Amniotic epithelial cell (primary cell): ENCODE measurements around the gene CDK5.

Experiments used
- DNase-seq: peaks from one replicate; pipeline ENCODE4 v3.0.0-alpha.2; 2010; ENCODE audit warnings: low read depth

The CDK5 gene

GRCh38 chr7:151086802-151087244, 29.1 kb upstream of the CDK5 start:
- no peak for DNase-seq

DNA sequence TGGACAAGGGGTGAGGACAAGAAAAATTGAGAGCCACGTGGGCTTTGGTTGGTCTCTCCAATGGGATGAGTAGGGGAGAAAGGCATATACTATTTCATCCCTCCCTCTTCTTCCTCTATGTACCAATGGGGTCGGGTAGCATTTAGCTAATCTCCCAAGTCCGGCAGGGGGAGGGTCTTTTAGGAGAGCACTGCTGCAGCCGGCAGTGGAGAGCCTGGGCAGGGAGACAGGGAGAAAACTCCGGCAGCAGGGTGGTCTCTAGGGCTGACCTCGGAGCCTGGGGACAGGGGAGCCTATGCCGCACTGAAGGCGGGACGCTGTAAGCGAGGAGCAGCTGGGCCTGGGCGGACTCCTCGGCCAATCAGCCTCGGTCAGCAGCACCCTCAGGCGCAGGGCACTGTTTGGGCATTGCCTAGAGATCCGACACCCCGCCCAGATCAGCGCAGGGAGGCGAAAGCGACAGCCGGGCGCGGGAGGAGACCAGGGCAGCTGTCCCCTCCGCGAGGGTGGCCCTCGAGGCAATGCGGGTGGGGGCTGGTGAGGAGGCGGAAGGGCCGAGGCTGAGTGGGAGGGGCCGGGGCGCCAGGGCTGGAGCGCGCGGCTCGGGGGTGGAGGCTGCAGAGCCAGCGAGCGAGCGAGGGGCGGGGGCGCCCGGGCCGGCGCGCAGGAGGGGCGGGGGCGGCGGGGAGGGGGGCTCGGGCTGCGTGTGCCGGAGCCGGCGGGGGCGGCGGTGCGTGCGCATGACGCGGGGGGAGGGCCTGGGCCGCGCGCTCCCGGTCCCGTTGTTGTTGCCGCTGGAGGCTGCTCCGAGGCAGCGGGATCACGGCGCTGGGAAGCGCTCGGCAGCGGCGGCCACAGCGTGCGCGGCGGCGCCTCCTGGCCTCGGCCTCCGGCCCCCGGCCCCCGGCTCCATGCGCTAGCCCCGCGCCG, 28.3 kb upstream of the CDK5 start, which contains the start of gene AGAP3:
AGAP3 (plus strand) TSS at position 785 of the 930 bp plus-strand sequence. CDS start 267 bp downstream, outside the sequence.
- DNase-seq = peak; percentile 58

DNA sequence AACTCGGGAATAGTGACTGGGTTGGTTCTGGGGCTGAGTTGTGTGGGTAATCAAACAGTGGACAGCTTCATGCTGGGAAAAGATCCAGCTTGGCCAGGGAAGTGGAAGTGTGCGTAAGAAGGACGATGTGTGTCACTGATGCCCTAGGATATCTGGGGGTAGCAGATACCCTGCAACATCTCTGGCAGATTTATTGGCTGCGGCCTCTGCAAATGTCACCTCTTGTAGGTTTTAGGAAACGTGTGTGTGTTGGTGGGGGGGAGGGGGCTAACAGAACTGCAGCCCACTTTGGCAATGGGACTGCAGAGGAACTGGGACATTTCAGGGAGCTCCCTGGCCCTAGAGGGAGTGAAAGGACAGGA, 27.6 kb upstream of the CDK5 start:
- DNase-seq = no peak

GRCh38 chr7:151083824-151084160, 26.1 kb upstream of the CDK5 start:
- DNase-seq = no peak

GRCh38 chr7:151083071-151083823, 25.6 kb upstream of the CDK5 start, which contains the start of gene TMUB1:
TSS of gene TMUB1 (minus strand) at chr7:151083493. CDS start at chr7:151082563, 930 bp downstream.
- DNase-seq = no peak

DNA sequence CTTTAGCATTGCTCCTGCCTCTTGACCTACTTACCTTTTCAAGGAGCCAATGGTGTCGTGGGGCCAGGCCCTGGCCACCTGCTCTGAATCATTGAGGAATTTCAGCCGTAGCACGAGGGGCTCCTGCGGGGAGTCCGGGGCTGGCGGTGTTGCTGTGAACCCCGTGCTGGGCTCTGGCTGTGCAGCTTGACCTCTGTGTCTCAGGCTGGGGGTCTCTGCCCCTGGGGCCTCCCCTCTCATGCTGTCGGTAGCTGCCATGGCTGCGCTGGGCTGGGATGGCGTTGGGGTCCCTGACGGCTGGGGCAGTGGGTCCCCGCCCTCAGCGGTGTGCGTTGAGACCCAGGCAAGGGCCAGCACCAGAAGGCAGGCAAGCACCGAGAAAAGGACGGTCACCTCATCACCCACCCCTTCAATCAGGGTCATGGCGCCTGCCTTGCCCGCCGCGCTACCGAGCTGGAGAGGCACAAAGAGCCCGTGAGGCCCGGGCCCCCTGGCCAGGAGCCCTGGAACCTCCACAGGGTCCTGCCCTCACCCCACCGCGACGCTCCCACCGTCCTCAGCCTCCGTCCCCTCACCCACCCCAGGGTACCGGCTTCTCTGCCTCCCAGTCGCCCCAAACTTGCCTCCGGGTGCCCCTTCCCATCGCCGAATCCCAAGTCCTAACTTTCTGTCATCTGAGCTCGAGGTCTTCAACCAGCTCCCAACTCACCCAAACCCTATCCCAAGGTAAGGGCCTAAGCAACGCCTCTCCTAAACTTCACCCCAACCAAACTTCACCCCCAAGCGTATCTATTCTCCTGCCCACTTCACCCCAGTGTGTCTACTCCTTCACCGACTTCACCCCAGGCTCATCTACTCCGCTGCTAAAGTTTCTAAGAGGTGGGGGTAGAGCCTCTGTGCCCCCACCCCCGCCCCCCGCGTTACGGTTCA, 24.7 kb upstream of the CDK5 start:
- DNase-seq = no peak

DNA sequence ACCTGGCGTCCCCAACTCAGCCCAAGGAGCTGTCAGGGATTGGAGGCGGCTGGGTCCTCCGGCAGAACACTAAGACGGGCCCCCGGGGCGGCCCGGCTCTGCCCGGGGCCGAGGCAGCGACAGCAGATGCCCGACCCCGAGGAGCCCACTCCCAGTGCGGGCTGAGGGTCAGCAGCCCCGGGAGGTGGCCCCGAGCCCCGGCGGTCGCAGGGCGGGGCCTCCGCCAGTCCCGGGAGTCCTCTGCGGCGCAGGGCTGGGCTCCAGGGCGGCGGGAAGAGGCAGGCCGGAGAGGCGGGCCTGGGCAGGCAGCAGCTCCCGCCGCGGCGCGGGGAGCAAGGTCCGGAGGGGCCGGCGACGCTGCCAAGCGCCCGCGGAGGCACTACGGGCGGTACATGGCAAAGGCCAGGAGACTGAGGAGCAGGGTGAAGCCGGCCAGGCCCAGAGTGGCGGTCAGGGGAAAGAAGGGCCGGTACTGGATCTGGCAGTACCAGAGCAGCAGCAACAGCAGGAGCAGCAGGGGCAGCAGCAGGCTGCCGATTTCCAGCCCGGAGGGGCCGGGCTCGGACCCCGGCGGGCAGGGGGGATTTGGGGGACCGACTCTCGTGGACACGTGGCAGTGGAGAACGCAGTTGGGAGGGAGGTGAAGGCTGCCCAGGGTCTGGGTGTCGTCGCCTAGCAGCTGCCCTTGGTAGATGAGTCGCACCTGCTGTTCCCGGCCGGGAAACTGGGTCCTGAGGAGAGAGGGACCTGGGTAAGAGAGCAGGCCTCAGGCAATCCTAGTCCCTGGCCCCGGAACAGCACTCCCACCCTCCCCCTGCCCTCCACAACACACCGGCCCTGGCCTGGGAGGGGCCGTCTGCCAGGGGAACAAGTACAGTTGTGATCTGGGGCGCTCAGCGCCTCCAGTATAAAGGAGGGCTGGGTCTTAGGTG, 23.7 kb upstream of the CDK5 start:
- no peak for DNase-seq

GRCh38 chr7:151080522-151081169, 22.9 kb upstream of the CDK5 start, which contains the start of gene FASTK:
TSS of gene FASTK (minus strand) at chr7:151080809. CDS start at chr7:151080766, 43 bp downstream.
- peak; percentile 86 for DNase-seq

- DNase-seq = no peak
These were observed 22.4 kb upstream of the CDK5 start for GRCh38 chr7:151080067-151080521.

DNA sequence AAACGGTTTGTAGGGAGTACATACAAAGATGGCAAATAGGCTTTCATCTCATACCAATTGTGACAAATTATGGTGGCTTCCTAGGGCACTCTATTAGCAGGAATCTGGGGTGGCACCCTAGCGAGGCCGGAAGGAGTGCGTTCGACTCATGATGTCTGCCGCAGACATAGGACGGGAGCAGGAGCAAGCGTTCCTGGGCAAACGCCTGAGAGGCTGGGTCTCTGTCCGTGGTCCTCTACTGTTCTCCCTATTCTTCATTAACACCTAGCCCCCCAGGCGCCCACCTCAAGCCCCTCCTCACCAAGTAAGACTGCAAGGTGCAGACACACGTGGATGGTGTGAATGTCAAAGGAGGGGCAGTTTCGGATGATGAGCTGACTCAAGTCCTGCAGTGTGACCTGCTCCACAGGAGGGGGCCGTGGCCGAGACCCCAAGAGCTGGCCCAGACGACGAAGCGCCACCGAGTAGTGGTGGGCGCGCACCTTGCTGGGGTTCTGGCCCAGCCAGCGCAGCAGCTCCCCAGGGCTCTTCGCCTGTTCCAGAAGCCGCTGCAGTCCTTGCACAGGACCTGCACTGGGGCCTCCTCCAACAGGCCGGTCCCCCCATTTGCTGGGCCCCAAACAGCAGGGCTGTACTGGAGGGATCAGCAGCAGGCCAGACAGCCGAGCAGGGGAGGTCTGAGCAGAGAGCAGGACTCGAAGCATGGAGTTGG, 21.7 kb upstream of the CDK5 start:
- no peak for DNase-seq

- DNase-seq = no peak
These were observed 20.7 kb upstream of the CDK5 start for GRCh38 chr7:151078233-151079040.

DNA sequence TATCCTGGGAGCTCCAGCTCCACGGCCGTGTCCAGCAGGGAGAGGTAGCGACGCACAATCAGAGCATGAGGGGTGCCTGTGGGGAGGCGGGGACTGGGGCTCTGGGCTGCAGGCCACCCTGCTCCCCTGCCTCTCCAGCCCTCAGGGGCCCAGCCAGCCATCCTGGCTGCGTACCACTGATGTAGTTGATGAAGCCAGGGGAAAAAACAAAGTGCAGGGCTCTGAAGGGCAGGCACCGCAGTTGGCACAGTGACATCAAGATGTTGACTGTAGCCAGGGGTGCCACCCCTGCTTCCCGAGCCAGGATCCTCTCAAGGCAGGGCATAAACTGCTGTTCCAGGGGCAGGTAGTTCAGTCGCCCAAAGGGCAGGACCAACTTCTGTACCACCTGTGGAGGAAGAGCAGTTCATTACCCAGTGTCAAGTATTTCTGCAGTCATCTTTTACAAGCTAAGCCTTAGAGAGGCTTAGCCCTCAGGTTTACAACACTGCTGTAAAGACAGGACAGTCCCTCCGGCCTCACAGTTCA, 20.1 kb upstream of the CDK5 start:
- no peak for DNase-seq

- DNase-seq = no peak
These were observed 19.4 kb upstream of the CDK5 start for GRCh38 chr7:151076863-151077704.

GRCh38 chr7:151075978-151076426, 18.3 kb upstream of the CDK5 start:
- DNase-seq = no peak

- no peak for DNase-seq
These were observed 17.9 kb upstream of the CDK5 start for GRCh38 chr7:151075662-151075971.

DNA sequence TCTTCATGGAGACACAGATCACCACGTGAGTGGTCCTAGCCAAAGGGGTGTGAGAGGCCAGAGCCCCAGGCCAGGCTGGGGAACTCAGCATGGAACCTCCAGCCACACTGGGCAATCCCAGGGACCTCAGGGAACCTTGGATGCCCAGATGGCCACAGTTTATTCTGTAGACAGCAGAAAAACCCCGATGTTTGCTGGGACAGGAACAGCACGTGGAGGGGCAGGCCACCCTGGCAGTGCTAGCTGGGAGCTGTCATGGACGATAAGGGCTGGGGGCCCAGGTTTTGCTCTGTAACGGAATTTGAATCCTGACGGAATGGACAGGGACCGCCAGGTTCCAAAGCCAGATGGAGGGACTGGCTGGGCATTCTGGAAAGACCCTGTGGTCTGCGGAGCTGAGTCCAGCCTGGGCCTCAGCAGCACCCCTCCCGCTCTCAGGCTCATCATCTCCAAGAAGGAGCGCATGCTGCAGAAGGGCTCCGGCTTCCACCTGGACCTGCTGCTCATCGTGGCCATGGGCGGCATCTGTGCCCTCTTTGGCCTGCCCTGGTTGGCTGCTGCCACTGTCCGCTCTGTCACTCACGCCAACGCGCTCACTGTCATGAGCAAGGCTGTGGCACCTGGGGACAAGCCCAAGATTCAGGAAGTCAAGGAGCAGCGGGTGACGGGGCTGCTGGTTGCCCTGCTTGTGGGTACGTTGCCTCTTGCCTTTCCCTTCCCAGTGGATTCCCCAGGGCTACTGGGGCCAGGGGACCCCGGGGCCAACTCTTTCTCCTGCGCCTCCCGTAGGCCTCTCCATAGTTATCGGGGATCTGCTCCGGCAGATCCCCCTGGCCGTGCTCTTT, 17.3 kb upstream of the CDK5 start:
- DNase-seq = no peak
